AG10803 (cell line): ENCODE results near the gene SH3RF1.

Experiments used
- DNase-seq: peaks from one replicate; pipeline ENCODE4 v3.0.0; 2010; ENCODE audit warnings: low read depth
- H3K4me3 ChIP-seq: 2 replicates; pipeline ENCODE4 v1.5.1; 2011; ENCODE audit warnings: mild to moderate bottlenecking, low read length, control low read depth
- CTCF ChIP-seq: conservative IDR thresholded peaks from 2 replicates; pipeline ENCODE4 v1.5.1; 2011; ENCODE audit warnings: mild to moderate bottlenecking, low read length, control low read depth, inconsistent platforms

The SH3RF1 gene

GRCh38 chr4:169163947-169164668 lies 106.6 kb downstream of the SH3RF1 start:
- H3K4me3 ChIP-seq = no peak overlapping the region
- DNase-seq = no peak
- TF ChIP-seq CTCF = no peak

GRCh38 chr4:169163495-169163894 lies 107.3 kb downstream of the SH3RF1 start:
- DNase-seq = no peak
- no peak for TF ChIP-seq CTCF
- H3K4me3 ChIP-seq = no peak overlapping the region

- H3K4me3 ChIP-seq = no peak overlapping the region
- DNase-seq = peak; percentile 71
- TF ChIP-seq CTCF = no peak
Measured at GRCh38 chr4:169160825-169161224, 109.9 kb downstream of the SH3RF1 start.

GRCh38 chr4:169159624-169160171 lies 111.1 kb downstream of the SH3RF1 start:
- DNase-seq = peak; percentile 91
- no peak overlapping the region for H3K4me3 ChIP-seq
- TF ChIP-seq CTCF = no peak

GRCh38 chr4:169158861-169159260 lies 111.9 kb downstream of the SH3RF1 start:
- DNase-seq = no peak
- TF ChIP-seq CTCF = no peak

GRCh38 chr4:169158046-169158445 lies 112.7 kb downstream of the SH3RF1 start:
- DNase-seq = no peak
- H3K4me3 ChIP-seq = no peak overlapping the region
- no peak for TF ChIP-seq CTCF

More at GRCh38 chr4:169158861-169159260, 111.9 kb downstream of the SH3RF1 start:
- no peak overlapping the region for H3K4me3 ChIP-seq

- DNase-seq = no peak
- no peak for TF ChIP-seq CTCF
Measured at GRCh38 chr4:169156392-169156791, 114.4 kb downstream of the SH3RF1 start.

More at GRCh38 chr4:169156392-169156791, 114.4 kb downstream of the SH3RF1 start:
- no peak overlapping the region for H3K4me3 ChIP-seq
